Neural progenitor cell (in vitro differentiated cells): ENCODE results near the gene PRXL2C. TPM values are rescaled to one million over a fixed set of nuclear protein-coding genes. Genes with fewer than 3 reads are reported as not detected.

Source experiments
- DNase-seq: peaks from one replicate; pipeline ENCODE4 v3.0.0-alpha.2; 2016; ENCODE audit warnings: low spot score
- H2AFZ ChIP-seq: fragments of 200-600 bp; sonication (generic); replicated peaks from 2 replicates; pipeline ENCODE4 v1.6.1; 2016; ENCODE audit warnings: antibody characterized with exemption
- H3F3A ChIP-seq: fragments of 200-600 bp; sonication (generic); 2 replicates; pipeline ENCODE4 v1.6.1; 2016; ENCODE audit warnings: antibody characterized with exemption, low read depth
- H3K27ac ChIP-seq: fragments of 200-600 bp; sonication (generic); 2 replicates; pipeline ENCODE4 v1.5.1; 2016; ENCODE audit warnings: mild to moderate bottlenecking
- H3K27me3 ChIP-seq: fragments of 200-600 bp; sonication (generic); 2 replicates; pipeline ENCODE4 v1.6.1; 2016; ENCODE audit warnings: mild to moderate bottlenecking, moderate library complexity
- H3K36me3 ChIP-seq: fragments of 200-600 bp; sonication (generic); 2 replicates; pipeline ENCODE4 v1.5.1; 2016
- H3K4me1 ChIP-seq: fragments of 200-600 bp; sonication (generic); 2 replicates; pipeline ENCODE4 v1.6.1; 2016; ENCODE audit warnings: mixed run types
- H3K4me2 ChIP-seq: fragments of 200-600 bp; sonication (generic); 2 replicates; pipeline ENCODE4 v1.6.1; 2016
- H3K4me3 ChIP-seq: fragments of 200-600 bp; sonication (generic); 2 replicates; pipeline ENCODE4 v1.5.1; 2016
- H3K79me2 ChIP-seq: fragments of 200-600 bp; sonication (generic); 2 replicates; pipeline ENCODE4 v1.6.1; 2016; ENCODE audit warnings: low read depth
- H3K9ac ChIP-seq: fragments of 200-600 bp; sonication (generic); 2 replicates; pipeline ENCODE4 v1.6.1; 2016
- H3K9me3 ChIP-seq: fragments of 200-600 bp; sonication (generic); 2 replicates; pipeline ENCODE4 v1.5.1; 2016; ENCODE audit warnings: low read depth
- H4K20me1 ChIP-seq: fragments of 200-600 bp; sonication (generic); 2 replicates; pipeline ENCODE4 v1.6.1; 2016; ENCODE audit warnings: low read depth
- H3K27ac Mint-ChIP-seq: 3 replicates; pipeline ENCODE4 v1.8.0; 2021; ENCODE audit warnings: mixed read lengths
- H3K27me3 Mint-ChIP-seq: 2 replicates; pipeline ENCODE4 v1.8.0; 2022; ENCODE audit warnings: low read depth, mild to moderate bottlenecking, inconsistent platforms, moderate library complexity, mixed read lengths; ENCODE audit not compliant: insufficient read depth
- H3K36me3 Mint-ChIP-seq: 3 replicates; pipeline ENCODE4 v1.8.0; 2021; ENCODE audit warnings: mixed read lengths
- H3K4me1 Mint-ChIP-seq: 3 replicates; pipeline ENCODE4 v1.8.0; 2021; ENCODE audit warnings: mixed read lengths
- H3K4me3 Mint-ChIP-seq: 3 replicates; pipeline ENCODE4 v1.8.0; 2021; ENCODE audit warnings: mild to moderate bottlenecking, moderate library complexity, mixed read lengths
- H3K9me3 Mint-ChIP-seq: 3 replicates; pipeline ENCODE4 v1.8.0; 2020; ENCODE audit warnings: mixed read lengths
- EZH2 ChIP-seq: fragments of 200-600 bp; sonication (generic); IDR thresholded peaks from 2 replicates; pipeline ENCODE4 v1.6.1; 2017; ENCODE audit warnings: antibody characterized with exemption, mild to moderate bottlenecking, moderate library complexity
- EZH2phosphoT487 ChIP-seq: fragments of 200-600 bp; sonication (generic); IDR thresholded peaks from 2 replicates; pipeline ENCODE4 v1.6.1; 2017; ENCODE audit warnings: antibody characterized with exemption
- total RNA-seq: library from RNA; depleted of rRNA; stranded (reverse); fragments of >200 nt; gene quantifications from 2 replicates; pipeline ENCODE4 v1.2.3, GENCODE V29; 2015; ENCODE audit warnings: low replicate concordance
- TF ChIP-seq, protein P1 (sequence below): fragments of 200-600 bp; sonication (generic); IDR thresholded peaks from 2 replicates; pipeline ENCODE4 v1.5.1; 2017; ENCODE audit warnings: antibody characterized with exemption, mild to moderate bottlenecking

The PRXL2C gene
- total RNA-seq, 1 donor from 2014 or later, result 5.1 TPM

DNA sequence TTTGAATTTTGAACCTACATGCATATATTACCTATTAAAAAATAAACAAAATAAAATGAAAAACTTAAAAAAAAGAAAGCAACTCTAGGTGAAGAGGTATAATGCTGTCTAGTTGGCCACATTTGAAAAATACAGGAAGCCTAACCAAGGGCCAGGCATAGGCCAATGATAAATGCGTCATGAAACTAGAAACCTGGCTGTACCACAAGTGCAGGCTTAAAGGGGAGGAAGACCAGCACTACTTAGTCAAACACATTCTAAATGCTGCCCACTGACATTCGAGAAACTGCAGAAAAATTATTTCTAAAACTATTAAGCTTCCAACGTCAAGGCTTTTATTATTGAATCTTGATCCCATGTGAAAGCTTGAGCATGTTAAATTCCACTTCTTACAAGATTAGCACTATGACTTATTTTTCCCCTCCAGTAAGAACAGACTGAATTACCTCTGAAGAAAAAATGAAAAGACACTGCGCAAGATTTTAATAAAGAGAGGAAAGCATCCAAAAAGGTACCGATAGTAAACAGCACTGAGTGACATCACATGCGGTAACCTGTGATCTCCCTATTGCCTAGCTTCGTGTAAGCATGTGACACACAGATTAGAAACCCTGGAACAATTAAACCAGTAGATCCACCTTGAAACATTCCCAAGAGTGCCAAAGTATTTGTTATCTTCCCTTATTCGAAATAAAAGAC lies 51.7 kb downstream of the PRXL2C start:
- peaks cover 8% of the 10 kb centered on the region for H3K36me3 Mint-ChIP-seq
- Histone ChIP-seq H2AFZ (no peak overlapping the region), H3K36me3 (no peaks in the 10 kb centered on the region), H3K9ac (no peak overlapping the region), H3K27ac (no peak overlapping the region), H3F3A (no peaks in the 10 kb centered on the region), H3K4me3 (no peak overlapping the region), H4K20me1 (peaks cover 3% of the 10 kb centered on the region), H3K27me3 (no peaks in the 10 kb centered on the region), H3K4me1 (no peaks in the 10 kb centered on the region), H3K79me2 (peaks cover 22% of the 10 kb centered on the region), H3K9me3 (no peaks in the 10 kb centered on the region), H3K4me2 (no peak overlapping the region)
- no peak for TF ChIP-seq EZH2
- TF ChIP-seq, protein P1, sequence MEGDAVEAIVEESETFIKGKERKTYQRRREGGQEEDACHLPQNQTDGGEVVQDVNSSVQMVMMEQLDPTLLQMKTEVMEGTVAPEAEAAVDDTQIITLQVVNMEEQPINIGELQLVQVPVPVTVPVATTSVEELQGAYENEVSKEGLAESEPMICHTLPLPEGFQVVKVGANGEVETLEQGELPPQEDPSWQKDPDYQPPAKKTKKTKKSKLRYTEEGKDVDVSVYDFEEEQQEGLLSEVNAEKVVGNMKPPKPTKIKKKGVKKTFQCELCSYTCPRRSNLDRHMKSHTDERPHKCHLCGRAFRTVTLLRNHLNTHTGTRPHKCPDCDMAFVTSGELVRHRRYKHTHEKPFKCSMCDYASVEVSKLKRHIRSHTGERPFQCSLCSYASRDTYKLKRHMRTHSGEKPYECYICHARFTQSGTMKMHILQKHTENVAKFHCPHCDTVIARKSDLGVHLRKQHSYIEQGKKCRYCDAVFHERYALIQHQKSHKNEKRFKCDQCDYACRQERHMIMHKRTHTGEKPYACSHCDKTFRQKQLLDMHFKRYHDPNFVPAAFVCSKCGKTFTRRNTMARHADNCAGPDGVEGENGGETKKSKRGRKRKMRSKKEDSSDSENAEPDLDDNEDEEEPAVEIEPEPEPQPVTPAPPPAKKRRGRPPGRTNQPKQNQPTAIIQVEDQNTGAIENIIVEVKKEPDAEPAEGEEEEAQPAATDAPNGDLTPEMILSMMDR, result no peak
- no peak for TF ChIP-seq EZH2phosphoT487
- no peak for DNase-seq
- peaks cover 3% of the 10 kb centered on the region for H3K4me1 Mint-ChIP-seq
- H3K4me3 Mint-ChIP-seq, result no peak overlapping the region
- peaks cover 5% of the 10 kb centered on the region for H3K9me3 Mint-ChIP-seq
- no peaks in the 10 kb centered on the region for H3K27me3 Mint-ChIP-seq
- H3K27ac Mint-ChIP-seq, result no peak overlapping the region

GRCh38 chr9:96599298-96599697 lies 55.8 kb downstream of the PRXL2C start:
- Histone ChIP-seq H3F3A (no peaks in the 10 kb centered on the region), H3K36me3 (no peaks in the 10 kb centered on the region), H3K4me3 (no peak overlapping the region), H3K79me2 (peaks cover 17% of the 10 kb centered on the region), H3K27me3 (no peaks in the 10 kb centered on the region), H3K9me3 (no peaks in the 10 kb centered on the region), H4K20me1 (peaks cover 12% of the 10 kb centered on the region), H3K27ac (no peak overlapping the region), H3K4me2 (no peak overlapping the region), H3K4me1 (no peaks in the 10 kb centered on the region), H3K9ac (no peak overlapping the region), H2AFZ (no peak overlapping the region)
- Mint-ChIP-seq H3K27me3 (no peaks in the 10 kb centered on the region), H3K27ac (no peak overlapping the region), H3K4me1 (no peaks in the 10 kb centered on the region), H3K4me3 (no peak overlapping the region), H3K36me3 (peaks cover 11% of the 10 kb centered on the region), H3K9me3 (peaks cover 9% of the 10 kb centered on the region)
- TF ChIP-seq EZH2phosphoT487, result no peak
- no peak for TF ChIP-seq EZH2
- TF ChIP-seq, protein P1, result no peak
- DNase-seq, result no peak

DNA sequence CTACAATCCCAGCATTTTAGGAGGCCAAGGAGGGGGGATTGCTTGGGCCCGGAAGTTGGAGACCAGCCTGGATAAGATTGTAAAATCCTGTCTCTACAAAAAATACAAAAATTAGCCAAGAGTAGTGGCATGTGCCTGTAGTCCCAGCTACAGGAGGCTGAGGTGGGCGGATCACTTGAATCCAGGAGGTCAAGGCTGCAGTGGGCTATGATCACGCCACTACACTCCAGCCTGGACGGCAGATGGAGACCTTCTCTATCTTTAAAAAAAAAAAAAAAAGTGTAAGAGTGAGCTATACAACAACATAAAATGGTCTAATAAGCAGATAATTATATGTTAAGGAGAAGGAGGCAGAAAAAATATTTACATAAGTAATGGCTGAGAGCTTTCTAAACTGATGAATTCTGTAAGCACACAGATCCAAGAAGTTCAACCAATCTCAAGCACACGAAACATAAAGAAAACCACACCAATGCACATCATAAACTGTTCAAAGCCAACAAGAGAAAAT lies 58.5 kb downstream of the PRXL2C start:
- H3K27ac ChIP-seq, result no peak overlapping the region
- Mint-ChIP-seq H3K36me3 (peaks cover 6% of the 10 kb centered on the region), H3K9me3 (peaks cover 3% of the 10 kb centered on the region), H3K27ac (no peak overlapping the region), H3K4me3 (no peak overlapping the region), H3K4me1 (no peaks in the 10 kb centered on the region), H3K27me3 (no peaks in the 10 kb centered on the region)
- H3K79me2 ChIP-seq, result peaks cover 11% of the 10 kb centered on the region
- no peak overlapping the region for H3K9ac ChIP-seq
- no peak for DNase-seq
- no peaks in the 10 kb centered on the region for H3K9me3 ChIP-seq
- no peak overlapping the region for H2AFZ ChIP-seq
- H3F3A ChIP-seq, result no peaks in the 10 kb centered on the region
- H4K20me1 ChIP-seq, result peaks cover 9% of the 10 kb centered on the region
- TF ChIP-seq EZH2 (no peak), EZH2phosphoT487 (no peak)
- TF ChIP-seq, protein P1, result no peak
- no peak overlapping the region for H3K4me2 ChIP-seq
- no peak overlapping the region for H3K4me3 ChIP-seq
- no peaks in the 10 kb centered on the region for H3K27me3 ChIP-seq
- H3K36me3 ChIP-seq, result no peaks in the 10 kb centered on the region
- H3K4me1 ChIP-seq, result no peaks in the 10 kb centered on the region

Other genes with a start within 250 kb of the PRXL2C start
- 14.6 and 18.0 TPM in 2 replicates for gene ZNF367, start 236.9 kb downstream of the PRXL2C start, total RNA-seq
- 11.3 and 12.3 TPM in 2 replicates for gene HABP4, start 205.1 kb downstream of the PRXL2C start, total RNA-seq
- gene CDC14B, start 35.5 kb downstream of the PRXL2C start, total RNA-seq, result 24.7 and 38.1 TPM in 2 replicates
- gene ZNF510, start 122.8 kb upstream of the PRXL2C start, total RNA-seq, result 21.0 and 31.7 TPM in 2 replicates
- 7.1 and 7.8 TPM in 2 replicates for gene ZNF782, start 199.2 kb upstream of the PRXL2C start, total RNA-seq